Stimulated activated CD4-positive, alpha-beta T cell treated with anti-CD3 and anti-CD28 coated beads, Interleukin-1b, Interleukin-23, amount 100 ng/mL, for 1 hour (primary cell): Measurements from ENCODE around the gene STK35.

Experiments
- DNase-seq, 2 donors: peaks; one replicate each; pipeline ENCODE4 v3.0.0-alpha.2; 2020; ENCODE audit warnings: low read depth in 2 of 2

The STK35 gene

DNA sequence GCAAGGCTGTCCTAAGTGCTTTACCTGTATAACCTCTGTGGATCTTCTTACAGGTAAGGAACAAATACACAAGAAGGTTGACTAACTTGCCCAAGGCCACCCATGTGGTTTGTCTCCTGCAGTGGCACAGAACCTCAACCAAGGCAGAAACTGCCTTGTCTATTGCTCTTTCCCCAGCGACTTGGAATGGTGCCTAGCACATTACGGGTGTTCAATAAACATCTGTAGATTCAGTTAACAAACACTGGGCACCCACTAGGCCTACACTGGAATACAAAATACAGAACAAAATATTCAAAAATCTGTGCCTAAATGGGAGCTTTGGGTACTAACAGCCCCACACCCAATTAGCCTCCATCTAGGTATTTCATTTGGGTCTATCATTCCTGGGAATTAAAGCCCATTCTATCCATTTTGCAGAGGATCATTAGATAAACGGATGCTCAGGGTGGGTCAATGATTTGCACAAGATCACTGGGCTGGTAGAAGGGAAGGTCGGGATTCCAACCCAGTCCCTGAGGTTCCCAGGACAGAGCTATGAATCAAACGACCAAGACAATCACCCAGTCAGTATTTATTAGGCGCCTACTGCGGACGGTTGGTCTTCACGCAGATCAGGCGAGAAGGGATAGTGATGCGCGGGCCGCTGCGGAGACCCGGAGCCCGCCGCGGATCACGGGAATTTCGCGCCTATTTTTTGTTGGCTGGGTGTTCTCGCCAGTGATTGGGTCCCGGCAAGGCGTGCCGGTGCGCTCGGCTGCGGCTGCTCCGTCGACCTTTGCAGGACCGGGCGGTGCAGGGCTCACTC lies at the start of gene STK35:
STK35 (plus strand) TSS at position 771 of the 808 bp plus-strand sequence. CDS start 55 bp downstream, outside the sequence.
- DNase-seq: no peak

DNA sequence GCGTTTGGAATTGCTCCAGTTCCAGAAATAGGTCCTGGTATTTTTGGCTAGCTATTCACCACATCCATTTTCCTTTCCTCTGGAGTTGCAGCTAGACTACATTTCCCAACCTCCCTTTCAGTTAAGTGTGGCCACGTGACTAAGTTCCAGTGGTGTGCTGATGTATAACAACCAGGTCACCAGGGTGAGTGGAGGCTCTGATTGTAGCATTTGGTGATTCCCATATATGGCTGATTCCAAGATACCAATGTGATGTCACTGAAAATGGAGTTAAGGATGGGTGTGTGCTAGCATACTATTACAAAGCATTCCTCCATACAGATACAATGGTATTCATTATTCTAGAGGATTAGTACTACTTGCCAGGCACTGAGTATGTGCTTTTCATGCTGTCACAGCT lies 49.7 kb upstream of the STK35 start:
- no peak for DNase-seq

DNA sequence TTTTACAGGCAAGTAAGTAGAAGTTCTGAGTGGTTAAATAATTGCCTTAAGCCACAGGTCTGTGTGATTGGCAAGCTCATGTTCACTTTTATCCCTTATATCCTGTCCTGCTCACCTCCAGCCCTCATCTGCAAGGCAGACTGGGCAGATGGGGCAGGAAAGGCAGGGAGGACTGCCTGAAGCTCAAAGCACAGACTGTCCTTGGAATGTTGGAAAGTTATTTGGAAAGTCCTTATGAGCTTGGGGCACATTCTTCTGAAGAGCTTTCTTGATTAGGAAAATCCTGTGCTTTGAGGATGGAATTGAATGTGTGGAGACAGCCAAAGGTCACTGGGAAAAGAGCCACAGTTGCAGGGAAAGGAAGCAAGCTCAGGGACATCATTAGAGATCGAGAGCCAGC lies 48.9 kb upstream of the STK35 start:
- no peak for DNase-seq

DNA sequence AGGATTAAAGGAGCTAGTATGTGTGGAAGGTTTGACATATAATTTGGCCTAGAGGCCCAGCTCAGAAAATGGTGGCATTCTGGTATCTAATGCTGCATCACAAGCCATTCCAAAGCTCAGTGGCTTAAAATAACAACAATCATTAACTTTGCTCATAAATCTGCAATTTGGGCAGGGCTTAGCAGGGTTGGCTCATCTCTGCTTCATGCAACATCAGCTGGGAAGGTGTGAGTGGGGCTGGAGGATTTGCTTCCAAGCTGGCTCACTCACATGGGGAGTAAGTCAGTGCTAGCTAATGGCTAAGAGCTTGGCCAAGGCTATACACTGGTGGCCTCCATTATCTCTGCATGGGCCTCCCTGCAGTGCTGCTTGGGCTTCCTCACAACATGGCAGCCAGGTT lies 48.0 kb upstream of the STK35 start:
- no peak for DNase-seq

DNA sequence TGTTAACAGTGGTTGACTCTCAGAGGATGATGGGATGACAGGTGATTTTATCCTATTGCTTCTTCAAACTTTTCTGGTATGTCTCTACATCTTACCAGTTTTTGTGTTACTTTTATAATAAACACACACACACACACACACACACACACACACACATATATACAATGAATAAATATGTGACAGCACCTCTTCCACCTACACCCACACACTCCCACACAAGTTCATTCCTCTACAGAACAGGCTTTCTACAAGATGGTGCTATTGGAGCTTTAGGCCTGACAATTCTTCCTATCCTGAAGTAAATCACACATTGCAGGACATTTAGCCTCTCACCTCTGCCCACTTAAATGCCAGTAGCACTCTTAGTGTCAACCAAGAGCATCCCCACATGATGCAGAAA lies 46.7 kb upstream of the STK35 start:
- no peak for DNase-seq

DNA sequence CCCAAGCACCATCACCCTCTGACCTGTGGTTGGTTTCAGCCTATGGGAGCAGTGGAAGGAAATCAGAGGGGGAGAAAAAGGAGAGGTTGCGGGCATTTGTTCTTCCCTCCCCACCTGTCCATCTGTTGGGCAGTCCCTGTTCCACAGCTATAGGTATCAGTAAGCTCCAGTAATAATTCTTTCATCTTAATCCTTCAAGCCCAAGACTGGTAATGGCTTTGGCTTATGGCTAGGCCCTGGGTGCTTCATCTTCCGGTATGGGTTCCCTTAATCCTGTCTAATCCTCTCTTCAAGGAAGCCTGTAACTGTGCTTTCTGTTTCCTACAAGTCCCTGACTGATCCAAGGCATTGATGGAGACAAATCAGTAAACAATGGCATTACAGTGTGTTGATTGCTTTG lies 42.2 kb upstream of the STK35 start:
- DNase-seq: no peak

DNA sequence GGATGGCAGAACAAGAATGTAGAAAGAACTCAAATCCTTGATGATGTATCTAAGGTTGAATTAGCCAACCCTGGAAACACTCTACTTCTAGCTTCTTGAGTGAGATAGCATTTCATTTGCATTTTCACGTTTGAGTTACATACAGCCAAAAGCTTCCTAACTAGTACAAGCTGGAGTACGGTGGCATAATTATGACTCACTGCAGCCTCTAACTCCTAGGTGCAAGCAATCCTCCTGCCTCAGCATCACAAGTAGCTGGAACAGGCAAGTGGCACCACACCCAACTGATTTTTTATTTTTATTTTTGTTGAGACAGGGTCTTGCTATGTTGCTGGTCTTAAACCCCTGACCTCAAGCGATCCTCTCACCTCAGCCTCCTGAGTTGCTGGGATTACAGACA lies 36.5 kb upstream of the STK35 start:
- DNase-seq: no peak

DNA sequence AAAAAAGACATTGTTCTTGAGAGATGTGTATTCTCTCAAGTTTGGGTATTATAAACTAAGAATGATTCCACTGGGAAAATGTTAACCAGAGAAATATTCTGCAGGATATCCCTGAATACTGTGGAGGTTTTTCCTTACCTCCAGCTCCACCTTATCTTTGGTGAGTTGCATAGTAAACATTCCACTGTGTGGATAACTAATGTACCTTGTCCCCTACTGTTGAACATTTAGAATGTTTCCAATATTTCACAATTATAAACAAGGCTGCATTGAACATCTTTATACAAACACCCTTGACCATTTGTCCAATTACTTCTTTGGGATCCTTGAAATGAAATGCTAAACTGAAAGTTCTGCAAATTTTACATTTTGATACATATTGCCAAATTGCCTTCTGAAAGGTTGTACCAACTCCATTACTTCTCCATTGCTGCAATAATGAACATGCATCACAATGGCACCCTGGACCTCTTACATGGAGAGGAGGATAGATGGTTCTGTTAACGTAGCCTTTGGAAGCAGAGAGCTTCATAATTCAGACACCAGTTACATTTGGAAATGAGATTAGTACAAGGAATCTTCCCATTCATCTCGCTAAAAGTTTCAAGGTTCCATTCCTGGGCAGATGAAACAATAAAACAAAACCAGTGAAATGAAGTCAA lies 35.0 kb upstream of the STK35 start:
- DNase-seq: no peak

DNA sequence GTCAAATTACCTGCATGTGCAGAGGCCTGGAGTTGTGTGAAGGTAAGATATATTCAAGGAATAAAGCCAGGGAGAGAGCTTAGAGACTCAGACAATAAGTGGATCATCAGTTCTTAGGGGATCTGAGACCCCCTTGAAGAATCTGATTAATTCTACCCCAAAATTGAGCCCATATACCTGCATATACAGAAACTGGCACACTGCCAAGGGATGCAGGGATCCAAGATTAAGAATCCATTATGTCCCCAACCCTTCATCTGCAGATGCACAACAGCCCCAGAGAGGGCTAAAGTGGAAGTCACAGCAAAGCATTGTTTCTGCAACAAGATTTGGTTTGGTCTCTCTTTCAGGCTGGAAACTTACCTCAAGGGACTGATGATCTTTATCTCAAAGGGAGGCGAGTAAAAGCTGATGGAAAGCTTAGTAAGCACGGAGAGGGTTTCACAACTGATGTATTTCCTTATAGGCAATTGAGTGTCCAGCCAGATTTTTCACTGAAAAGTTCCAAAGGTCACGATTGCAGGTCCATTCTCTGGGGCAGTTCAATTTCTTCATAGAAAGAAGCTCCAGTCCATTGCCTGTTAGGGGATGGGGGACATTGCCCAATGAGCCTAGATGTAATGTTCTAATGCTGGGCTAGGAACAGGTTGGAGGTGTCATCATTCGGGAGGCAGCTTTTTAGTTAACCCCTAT lies 20.9 kb upstream of the STK35 start:
- no peak for DNase-seq

DNA sequence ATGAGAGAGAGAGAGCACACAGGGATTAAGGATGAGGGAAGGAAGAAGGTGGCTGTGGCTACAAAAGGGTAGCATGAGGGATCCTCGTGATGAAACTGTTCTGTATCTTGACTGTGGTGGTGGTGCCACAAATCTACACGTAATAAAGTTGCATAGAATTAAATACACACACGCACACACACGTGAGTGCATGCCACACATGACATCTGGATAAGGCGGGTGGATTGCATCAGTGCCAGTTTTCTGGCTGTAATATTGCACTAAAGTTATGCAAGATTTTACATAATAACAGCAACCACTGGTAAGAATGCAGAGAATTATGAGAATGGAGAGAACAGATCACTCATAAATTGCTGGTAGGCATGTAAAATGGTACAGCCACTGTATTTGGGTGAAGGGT lies 16.9 kb upstream of the STK35 start:
- no peak for DNase-seq

DNA sequence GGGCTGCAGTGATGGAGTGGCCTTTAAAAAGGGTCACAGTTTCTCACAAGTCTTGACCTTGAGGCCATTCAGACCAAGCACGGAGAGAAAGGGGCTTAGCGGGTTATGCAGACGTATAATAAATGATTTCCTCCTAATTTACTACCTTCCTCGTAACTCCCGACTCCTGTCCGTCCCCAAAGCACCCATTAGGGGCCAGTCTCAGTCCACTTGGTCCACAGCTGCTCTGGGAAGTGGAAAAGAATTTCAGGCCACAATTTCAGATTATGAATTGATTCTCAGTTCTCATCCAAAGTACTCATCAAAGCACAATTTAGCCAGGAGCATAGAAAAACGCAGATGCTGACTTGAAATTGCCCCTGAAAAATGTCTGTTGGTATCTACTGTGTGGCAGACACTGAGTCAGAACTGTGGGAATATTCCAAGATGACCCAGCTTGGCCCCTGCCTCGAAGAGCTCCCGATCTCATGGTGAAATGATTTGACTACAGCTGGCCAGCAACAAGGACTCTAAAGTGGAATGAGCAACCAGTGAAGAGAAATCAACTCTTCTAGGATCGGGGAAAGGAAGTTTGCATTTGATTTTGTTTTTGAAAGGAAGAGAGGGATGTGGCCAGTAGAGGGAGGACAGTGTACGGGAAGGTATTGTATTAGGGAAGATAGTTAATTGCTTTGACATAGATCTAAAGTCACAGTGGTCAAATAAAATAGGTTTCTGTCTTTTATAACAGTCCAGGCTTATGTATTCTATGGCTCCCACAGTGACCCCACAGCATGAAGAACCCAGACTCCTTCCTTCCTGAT lies 15.2 kb upstream of the STK35 start:
- DNase-seq: no peak

DNA sequence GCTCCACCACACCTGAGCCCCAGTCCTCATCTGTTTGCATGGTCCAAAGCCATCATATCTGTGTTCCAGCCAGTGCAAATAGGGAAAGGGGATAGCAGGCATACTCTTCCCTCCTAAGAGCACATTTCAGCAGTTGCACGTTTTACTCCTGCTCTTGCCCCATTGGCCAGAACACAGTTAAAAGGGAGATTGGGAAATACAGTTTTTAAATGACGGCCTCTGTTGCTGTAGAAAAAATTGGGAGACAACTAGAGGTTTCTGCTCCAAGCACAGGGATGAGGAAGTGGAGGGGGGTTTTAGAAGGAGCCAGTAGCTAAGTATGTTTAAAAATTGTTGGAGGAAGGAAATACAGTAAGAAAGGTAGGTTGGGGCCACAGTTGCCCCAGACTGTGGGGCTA lies 14.6 kb upstream of the STK35 start:
- DNase-seq: no peak

DNA sequence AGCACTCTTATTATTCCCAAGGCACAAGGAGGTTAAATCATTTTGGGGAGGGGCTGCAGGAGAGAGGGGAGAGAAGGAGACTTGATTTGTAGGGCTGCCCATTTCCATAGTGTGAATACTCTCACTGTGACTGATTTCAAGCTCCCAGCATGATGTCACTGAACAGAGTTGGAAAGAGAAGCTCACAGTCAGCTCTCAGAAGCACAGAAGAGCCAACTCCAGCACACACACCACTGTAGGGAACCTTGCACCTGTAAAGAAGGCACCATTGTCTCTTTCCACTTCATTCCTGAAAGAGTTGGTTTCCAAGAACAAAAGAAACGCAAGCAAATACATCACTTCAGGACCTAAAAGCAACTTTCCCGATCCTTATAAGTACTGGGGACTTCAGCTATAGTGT lies 12.7 kb upstream of the STK35 start:
- DNase-seq: no peak

DNA sequence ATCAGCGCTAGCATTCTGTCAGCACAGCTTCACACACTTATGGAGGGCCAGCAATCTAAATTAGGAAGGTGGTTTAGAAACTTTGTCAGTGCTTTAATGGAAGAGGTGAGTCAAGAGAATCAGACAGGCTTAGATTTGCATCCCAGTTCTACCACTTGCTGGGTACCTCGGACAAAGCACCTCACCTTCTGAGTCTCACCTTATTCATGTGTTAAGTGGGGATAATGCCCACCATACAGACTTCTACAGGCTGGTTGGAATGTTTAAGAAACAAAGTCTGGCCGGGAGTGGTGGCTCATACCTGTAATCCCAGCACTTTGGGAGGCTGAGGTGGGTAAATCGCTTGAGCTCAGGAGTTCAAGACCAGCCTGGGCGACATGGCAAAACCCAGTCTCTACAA lies 12.2 kb upstream of the STK35 start:
- no peak for DNase-seq

DNA sequence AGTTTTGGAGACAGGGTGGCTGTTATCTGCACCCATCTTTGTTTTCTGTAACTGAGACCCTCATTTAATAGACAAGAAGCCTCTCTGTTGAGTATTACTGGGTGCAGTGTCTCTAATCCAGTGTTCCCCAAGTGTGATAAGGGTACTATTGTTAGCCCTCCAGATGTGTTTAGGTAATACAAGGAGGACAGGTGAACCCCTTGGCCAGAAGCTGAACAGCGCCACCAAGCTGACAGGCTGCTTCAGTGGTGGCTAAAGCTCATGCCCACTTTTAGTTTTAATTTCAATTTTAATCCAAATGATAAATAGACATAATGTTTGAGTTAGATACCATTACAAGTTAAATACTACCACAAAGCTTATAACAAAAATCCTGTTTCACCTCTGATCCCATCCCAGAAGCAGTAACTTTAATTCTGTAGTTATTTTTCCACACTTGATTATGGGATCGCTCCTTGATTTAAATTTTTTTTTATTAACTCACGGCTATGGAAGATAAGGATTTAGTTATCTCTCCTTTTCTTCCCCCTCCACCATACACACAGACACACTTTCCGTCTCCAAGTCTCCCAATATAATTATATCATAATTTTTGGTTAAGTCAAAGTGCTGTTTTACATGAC lies 8.4 kb upstream of the STK35 start:
- no peak for DNase-seq

DNA sequence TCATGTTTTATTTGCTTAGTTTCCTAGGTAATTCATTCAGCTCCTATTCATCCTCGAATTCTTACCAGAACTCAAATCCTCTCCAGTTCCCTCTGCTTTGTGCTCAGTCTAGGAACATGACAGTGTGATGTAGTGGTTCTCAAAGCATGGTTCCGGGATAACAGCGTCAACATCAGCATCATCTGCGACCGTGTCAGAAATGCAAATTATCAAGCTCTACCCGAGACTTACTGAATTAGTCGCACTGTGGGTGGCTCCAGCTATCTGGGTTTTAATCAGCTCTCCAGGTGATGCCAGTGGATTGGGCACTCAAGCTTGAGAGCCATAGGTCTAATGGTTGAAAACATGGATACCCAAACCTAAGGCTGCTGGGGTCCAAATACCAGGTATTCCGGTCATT lies 7.7 kb upstream of the STK35 start:
- DNase-seq: no peak

DNA sequence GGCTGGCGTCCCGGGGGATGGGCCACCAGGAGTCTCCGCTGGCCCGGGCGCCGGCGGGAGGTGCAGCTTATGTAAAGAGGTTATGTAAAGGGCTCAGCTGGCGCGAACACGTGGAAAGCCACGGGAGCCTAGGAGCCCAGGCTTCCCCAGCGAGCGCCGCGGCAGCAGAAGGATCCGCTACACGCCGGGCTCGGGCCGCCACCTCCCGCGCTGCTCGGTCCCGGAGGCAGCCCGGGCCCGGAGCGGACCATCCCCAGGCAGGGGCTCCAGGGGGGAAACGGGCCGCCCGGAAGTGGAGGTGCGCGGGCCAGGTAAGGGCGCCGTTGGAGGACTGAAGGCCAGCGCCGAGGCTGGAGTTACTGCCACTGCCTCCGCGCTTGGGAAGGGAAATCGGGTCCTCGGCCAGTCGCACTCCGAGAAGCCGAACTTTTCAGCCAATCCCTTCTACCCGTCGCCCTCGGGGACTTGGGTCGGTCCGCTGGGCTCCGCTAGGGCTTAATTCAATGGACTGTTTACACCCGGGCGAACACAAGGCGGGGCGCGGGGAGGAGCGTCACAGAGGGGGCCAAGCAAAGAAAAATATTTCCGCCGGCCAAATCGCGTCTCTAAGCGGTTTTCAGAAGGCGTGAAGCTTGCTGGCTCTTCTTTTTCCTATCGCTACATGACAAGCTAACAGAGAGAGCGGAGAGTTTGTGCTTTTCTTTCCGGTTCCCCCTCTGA lies 398 bp downstream of the STK35 start:
- DNase-seq: peak; percentile 71

DNA sequence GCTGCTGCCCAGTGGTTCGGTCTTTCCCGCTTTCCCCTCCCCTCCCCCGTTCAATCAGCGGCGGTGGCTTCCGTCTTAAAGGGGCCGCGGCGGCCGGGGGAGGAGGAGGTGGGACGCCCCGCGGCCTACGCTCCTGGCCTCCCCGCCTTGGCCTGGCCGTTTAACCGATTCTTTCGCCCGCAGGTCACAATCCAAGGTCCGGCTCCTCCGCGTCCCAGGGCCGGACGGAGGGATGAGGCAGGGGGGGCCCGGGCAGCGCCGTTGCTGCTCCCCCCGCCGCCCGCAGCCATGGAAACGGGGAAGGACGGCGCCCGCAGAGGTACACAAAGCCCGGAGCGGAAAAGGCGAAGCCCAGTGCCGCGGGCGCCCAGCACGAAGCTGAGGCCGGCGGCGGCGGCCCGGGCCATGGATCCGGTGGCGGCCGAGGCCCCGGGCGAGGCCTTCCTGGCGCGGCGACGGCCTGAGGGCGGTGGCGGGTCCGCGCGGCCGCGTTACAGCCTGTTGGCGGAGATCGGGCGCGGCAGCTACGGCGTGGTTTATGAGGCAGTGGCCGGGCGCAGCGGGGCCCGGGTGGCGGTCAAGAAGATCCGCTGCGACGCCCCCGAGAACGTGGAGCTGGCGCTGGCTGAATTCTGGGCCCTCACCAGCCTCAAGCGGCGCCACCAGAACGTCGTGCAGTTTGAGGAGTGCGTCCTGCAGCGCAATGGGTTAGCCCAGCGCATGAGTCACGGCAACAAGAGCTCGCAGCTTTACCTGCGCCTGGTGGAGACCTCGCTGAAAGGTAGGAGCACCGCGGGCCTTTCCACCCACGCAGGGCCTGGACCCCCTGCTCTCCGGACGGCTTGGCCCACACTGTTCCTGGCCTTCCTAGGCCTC lies 1.2 kb downstream of the STK35 start:
- DNase-seq: peak; percentile 61 to 63

DNA sequence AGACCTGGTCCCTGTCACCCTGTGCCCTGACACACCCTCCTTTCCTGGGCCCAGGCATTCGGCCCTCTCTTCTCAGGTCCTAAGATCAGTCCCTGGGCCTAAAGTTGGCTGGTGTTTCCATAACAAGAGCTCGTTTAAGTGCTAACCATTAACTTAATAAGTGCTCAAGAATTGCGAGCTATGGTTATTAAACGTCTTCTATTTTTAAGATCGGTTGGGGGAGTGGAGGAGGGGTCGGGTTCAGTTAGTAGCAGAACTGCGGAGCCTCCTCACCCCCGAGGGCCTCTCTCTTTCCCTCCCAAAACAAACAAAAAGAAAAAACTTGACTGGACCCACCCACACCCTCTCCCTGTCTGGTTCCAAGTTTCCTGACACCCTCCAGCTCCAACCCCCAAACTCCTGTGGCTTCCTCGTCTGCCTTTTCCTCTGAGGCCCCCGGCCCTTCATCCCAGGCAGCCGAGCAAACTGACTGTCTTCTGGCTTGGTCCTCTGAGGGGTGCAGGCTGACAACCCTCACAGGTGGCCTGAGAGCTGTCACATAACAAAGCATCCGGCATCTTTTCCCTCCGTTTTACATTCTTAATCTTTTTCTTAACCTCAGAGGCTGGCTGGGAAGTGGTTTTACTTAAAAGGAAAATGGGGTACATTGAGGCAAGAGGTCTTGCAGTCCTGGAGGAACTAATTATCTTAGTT lies 2.0 kb downstream of the STK35 start:
- DNase-seq: no peak
